ENCODE data around the gene C5AR2. TPM values are rescaled to one million over a fixed set of nuclear protein-coding genes. Genes with fewer than 3 reads are reported as not detected.
"Not testable (repeated sequence)": the region's sequence is repeated elsewhere in the genome, so short reads cannot be mapped to it uniquely, and the experiment has no call there.

The C5AR2 gene
- polyA plus RNA-seq, 1 donor from 2014 or later, result 0.06 TPM

- Mint-ChIP-seq H3K4me3 (no peak overlapping the region), H3K27ac (no peak overlapping the region), H3K27me3 (peaks cover 10% of the 10 kb centered on the region), H3K4me1 (no peaks in the 10 kb centered on the region), H3K36me3 (no peaks in the 10 kb centered on the region), H3K9me3 (peaks cover 0 to 4% (median 3%) of the 10 kb centered on the region in 3 donors)
Measured at GRCh38 chr19:47313754-47314295, 18.1 kb upstream of the C5AR2 start.

- Mint-ChIP-seq H3K4me1 (no peaks in the 10 kb centered on the region), H3K4me3 (no peak overlapping the region), H3K9me3 (peaks cover 0 to 4% (median 3%) of the 10 kb centered on the region in 3 donors), H3K27me3 (peaks cover 8% of the 10 kb centered on the region), H3K36me3 (no peaks in the 10 kb centered on the region), H3K27ac (no peak overlapping the region)
Measured at GRCh38 chr19:47315125-47315821, 16.7 kb upstream of the C5AR2 start.

GRCh38 chr19:47316513-47316912 lies 15.5 kb upstream of the C5AR2 start:
- Mint-ChIP-seq H3K27me3 (peaks cover 6% of the 10 kb centered on the region), H3K36me3 (no peaks in the 10 kb centered on the region), H3K4me3 (no peak overlapping the region), H3K27ac (no peak overlapping the region), H3K4me1 (no peaks in the 10 kb centered on the region), H3K9me3 (peaks cover 0 to 4% (median 3%) of the 10 kb centered on the region in 3 donors)

- Mint-ChIP-seq H3K36me3 (no peaks in the 10 kb centered on the region), H3K27me3 (peaks cover 9% of the 10 kb centered on the region), H3K9me3 (peaks cover 0 to 1% (median 0%) of the 10 kb centered on the region in 3 donors), H3K4me3 (peak overlapping the region in 1 of 4 donors; percentile 55), H3K27ac (no peak overlapping the region), H3K4me1 (no peaks in the 10 kb centered on the region)
Measured at GRCh38 chr19:47319923-47320871, 11.8 kb upstream of the C5AR2 start.

GRCh38 chr19:47321630-47322029 lies 10.3 kb upstream of the C5AR2 start:
- no peaks in the 10 kb centered on the region for H3K9me3 Mint-ChIP-seq
- no peak overlapping the region for H3K4me3 Mint-ChIP-seq
- H3K27me3 Mint-ChIP-seq, result peaks cover 15% of the 10 kb centered on the region
- H3K27ac Mint-ChIP-seq, result no peak overlapping the region
- no peaks in the 10 kb centered on the region for H3K4me1 Mint-ChIP-seq
- no peaks in the 10 kb centered on the region for H3K36me3 Mint-ChIP-seq

- no peaks in the 10 kb centered on the region for H3K36me3 Mint-ChIP-seq
- peaks cover 18% of the 10 kb centered on the region for H3K27me3 Mint-ChIP-seq
- H3K9me3 Mint-ChIP-seq, result no peaks in the 10 kb centered on the region
- H3K4me3 Mint-ChIP-seq, result no peak overlapping the region
- no peaks in the 10 kb centered on the region for H3K4me1 Mint-ChIP-seq
- no peak overlapping the region for H3K27ac Mint-ChIP-seq
Measured at GRCh38 chr19:47322058-47322457, 9.9 kb upstream of the C5AR2 start.

GRCh38 chr19:47323409-47323808 lies 8.6 kb upstream of the C5AR2 start:
- Mint-ChIP-seq H3K9me3 (no peaks in the 10 kb centered on the region), H3K27ac (no peak overlapping the region), H3K4me1 (no peaks in the 10 kb centered on the region), H3K4me3 (no peak overlapping the region), H3K36me3 (no peaks in the 10 kb centered on the region), H3K27me3 (peaks cover 18% of the 10 kb centered on the region)

GRCh38 chr19:47323872-47324271 lies 8.1 kb upstream of the C5AR2 start:
- peak overlapping the region in 1 of 4 donors; percentile 46 for H3K4me3 Mint-ChIP-seq
- H3K27ac Mint-ChIP-seq, result no peak overlapping the region
- H3K4me1 Mint-ChIP-seq, result no peaks in the 10 kb centered on the region
- no peaks in the 10 kb centered on the region for H3K36me3 Mint-ChIP-seq
- peaks cover 15% of the 10 kb centered on the region for H3K27me3 Mint-ChIP-seq
- H3K9me3 Mint-ChIP-seq, result no peaks in the 10 kb centered on the region

- no peaks in the 10 kb centered on the region for H3K9me3 Mint-ChIP-seq
- H3K4me3 Mint-ChIP-seq, result no peak overlapping the region
- no peaks in the 10 kb centered on the region for H3K36me3 Mint-ChIP-seq
- no peak overlapping the region for H3K27ac Mint-ChIP-seq
- no peaks in the 10 kb centered on the region for H3K4me1 Mint-ChIP-seq
- peaks cover 15% of the 10 kb centered on the region for H3K27me3 Mint-ChIP-seq
Measured at GRCh38 chr19:47324502-47324901, 7.5 kb upstream of the C5AR2 start.

GRCh38 chr19:47330466-47330869 lies 1.5 kb upstream of the C5AR2 start:
- H3K4me3 Mint-ChIP-seq, result no peak overlapping the region
- H3K9me3 Mint-ChIP-seq, result no peaks in the 10 kb centered on the region
- no peak overlapping the region for H3K27ac Mint-ChIP-seq
- peaks cover 14% of the 10 kb centered on the region for H3K27me3 Mint-ChIP-seq
- H3K36me3 Mint-ChIP-seq, result no peaks in the 10 kb centered on the region
- peaks cover 0 to 1% (median 0%) of the 10 kb centered on the region in 3 donors for H3K4me1 Mint-ChIP-seq

- Mint-ChIP-seq H3K36me3 (peaks cover 1% of the 10 kb centered on the region), H3K27me3 (peaks cover 10% of the 10 kb centered on the region), H3K9me3 (no peaks in the 10 kb centered on the region), H3K27ac (no peak overlapping the region), H3K4me1 (peaks cover 0 to 5% (median 4%) of the 10 kb centered on the region in 3 donors), H3K4me3 (no peak overlapping the region)
Measured at GRCh38 chr19:47331490-47331889, 485 bp upstream of the C5AR2 start.

GRCh38 chr19:47336765-47337718 lies 5.1 kb downstream of the C5AR2 start:
- H3K4me3 Mint-ChIP-seq, result peak overlapping the region in 2 of 4 donors; percentile 17 to 82
- not testable (repeated sequence) for H3K4me1 Mint-ChIP-seq, H3K27me3 Mint-ChIP-seq, H3K9me3 Mint-ChIP-seq, H3K36me3 Mint-ChIP-seq
- peak overlapping the region in 1 of 3 donors; percentile 59 for H3K27ac Mint-ChIP-seq

GRCh38 chr19:47339196-47339880 lies 7.4 kb downstream of the C5AR2 start:
- H3K27ac Mint-ChIP-seq, result peak overlapping the region in 1 of 3 donors; percentile 39

More at GRCh38 chr19:47339196-47339880, 7.4 kb downstream of the C5AR2 start:
- H3K4me3 Mint-ChIP-seq, result no peak overlapping the region
- H3K4me1 Mint-ChIP-seq, result peaks cover 0 to 8% (median 6%) of the 10 kb centered on the region in 3 donors
- H3K27me3 Mint-ChIP-seq, result peaks cover 8% of the 10 kb centered on the region
- peaks cover 3% of the 10 kb centered on the region for H3K36me3 Mint-ChIP-seq
- H3K9me3 Mint-ChIP-seq, result no peaks in the 10 kb centered on the region
